ENCODE data around the gene PRODH2.

DNA sequence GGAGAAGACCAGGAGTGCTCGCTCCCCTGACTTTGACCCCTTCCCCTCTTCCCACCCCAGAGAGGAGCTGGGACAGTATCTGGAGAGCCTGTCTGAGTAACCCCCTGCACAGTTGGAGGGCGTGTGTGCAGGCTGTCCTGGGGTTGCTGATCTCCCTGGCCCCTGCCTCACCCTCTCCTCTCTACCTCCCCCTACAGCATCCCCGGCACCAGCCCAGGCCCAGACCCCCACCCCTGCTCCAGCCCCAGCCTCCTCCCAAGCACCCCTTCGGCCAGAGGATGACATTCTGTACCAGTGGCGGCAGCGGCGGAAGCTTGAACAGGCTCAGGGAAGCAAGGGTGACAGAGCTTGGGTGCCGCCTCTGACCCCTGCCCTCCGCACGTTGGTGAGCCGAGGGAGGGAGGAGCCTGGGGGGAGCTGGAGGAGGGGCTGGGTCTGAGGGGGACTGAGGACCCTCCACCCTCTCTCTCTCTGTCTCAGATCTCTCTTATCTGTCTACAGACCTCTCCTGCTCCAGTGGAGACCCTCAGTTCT, 46.0 kb downstream of the PRODH2 start:
- TF ChIP-seq POLR2AphosphoS5 (IDR thresholded peaks at IDR 0.05): no peak
- TF ChIP-seq, protein P1, sequence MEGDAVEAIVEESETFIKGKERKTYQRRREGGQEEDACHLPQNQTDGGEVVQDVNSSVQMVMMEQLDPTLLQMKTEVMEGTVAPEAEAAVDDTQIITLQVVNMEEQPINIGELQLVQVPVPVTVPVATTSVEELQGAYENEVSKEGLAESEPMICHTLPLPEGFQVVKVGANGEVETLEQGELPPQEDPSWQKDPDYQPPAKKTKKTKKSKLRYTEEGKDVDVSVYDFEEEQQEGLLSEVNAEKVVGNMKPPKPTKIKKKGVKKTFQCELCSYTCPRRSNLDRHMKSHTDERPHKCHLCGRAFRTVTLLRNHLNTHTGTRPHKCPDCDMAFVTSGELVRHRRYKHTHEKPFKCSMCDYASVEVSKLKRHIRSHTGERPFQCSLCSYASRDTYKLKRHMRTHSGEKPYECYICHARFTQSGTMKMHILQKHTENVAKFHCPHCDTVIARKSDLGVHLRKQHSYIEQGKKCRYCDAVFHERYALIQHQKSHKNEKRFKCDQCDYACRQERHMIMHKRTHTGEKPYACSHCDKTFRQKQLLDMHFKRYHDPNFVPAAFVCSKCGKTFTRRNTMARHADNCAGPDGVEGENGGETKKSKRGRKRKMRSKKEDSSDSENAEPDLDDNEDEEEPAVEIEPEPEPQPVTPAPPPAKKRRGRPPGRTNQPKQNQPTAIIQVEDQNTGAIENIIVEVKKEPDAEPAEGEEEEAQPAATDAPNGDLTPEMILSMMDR (IDR thresholded peaks at IDR 0.05): no peak

Data from suprapubic skin (tissue), 3 donors.